KOPT-K1 (cell line): ENCODE results near the gene TRIM72.
"Not testable (repeated sequence)": the region's sequence is repeated elsewhere in the genome, so short reads cannot be mapped to it uniquely, and the experiment has no call there.

Source experiments
- H3K27ac ChIP-seq: fragments of 200-600 bp; sonication (generic); 2 replicates; pipeline ENCODE4 v1.5.1; 2016; ENCODE audit warnings: antibody characterized with exemption, mild to moderate bottlenecking, low read depth, low read length; ENCODE audit not compliant: poor library complexity, severe bottlenecking
- H3K36me3 ChIP-seq: fragments of 200-600 bp; sonication (generic); 2 replicates; pipeline ENCODE4 v1.5.1; 2017; ENCODE audit warnings: antibody characterized with exemption, mild to moderate bottlenecking, low read length, moderate library complexity; ENCODE audit not compliant: insufficient read depth
- H3K9me3 ChIP-seq: fragments of 200-600 bp; sonication (generic); 2 replicates; pipeline ENCODE4 v1.5.1; 2017; ENCODE audit warnings: antibody characterized with exemption, low read length, mild to moderate bottlenecking; ENCODE audit not compliant: insufficient read depth, poor library complexity, severe bottlenecking

TRIM72 gene, protein sequence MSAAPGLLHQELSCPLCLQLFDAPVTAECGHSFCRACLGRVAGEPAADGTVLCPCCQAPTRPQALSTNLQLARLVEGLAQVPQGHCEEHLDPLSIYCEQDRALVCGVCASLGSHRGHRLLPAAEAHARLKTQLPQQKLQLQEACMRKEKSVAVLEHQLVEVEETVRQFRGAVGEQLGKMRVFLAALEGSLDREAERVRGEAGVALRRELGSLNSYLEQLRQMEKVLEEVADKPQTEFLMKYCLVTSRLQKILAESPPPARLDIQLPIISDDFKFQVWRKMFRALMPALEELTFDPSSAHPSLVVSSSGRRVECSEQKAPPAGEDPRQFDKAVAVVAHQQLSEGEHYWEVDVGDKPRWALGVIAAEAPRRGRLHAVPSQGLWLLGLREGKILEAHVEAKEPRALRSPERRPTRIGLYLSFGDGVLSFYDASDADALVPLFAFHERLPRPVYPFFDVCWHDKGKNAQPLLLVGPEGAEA

GRCh38 chr16:31213877-31214707, at the start of gene TRIM72:
Gene TRIM72 (plus strand): TSS chr16:31214119. CDS start chr16:31214739, 620 bp downstream.
- Histone ChIP-seq H3K27ac (no peak within 1 kb of the TSS), H3K36me3 (no peaks in the 10 kb centered on the region), H3K9me3 (no peaks in the 10 kb centered on the region)

DNA sequence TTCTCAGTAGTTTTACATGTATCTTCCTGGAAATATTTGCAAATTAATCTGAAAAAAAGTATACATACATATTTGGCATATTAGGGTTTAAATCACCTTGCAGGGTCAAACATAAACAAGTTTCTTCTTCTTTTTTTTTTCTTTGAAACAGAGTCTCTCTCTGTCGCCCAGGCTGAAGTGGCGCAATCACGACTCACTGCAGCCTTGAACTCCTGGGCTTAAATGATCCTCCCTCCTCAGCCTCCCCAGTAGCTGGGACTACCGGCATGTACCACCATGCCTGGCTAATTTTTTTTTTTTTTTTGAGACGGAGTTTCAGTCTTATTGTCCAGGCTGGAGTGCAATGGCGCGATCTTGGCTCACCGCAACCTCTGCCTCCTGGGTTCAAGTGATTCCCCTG, 46.6 kb upstream of the TRIM72 start:
- Histone ChIP-seq H3K36me3 (no peaks in the 10 kb centered on the region), H3K9me3 (no peaks in the 10 kb centered on the region)

GRCh38 chr16:31168848-31169247, 45.1 kb upstream of the TRIM72 start:
- Histone ChIP-seq H3K9me3 (no peaks in the 10 kb centered on the region), H3K36me3 (no peaks in the 10 kb centered on the region), H3K27ac (no peak overlapping the region)

More for the DNA sequence above, 46.6 kb upstream of the TRIM72 start:
- no peak overlapping the region for H3K27ac ChIP-seq

DNA sequence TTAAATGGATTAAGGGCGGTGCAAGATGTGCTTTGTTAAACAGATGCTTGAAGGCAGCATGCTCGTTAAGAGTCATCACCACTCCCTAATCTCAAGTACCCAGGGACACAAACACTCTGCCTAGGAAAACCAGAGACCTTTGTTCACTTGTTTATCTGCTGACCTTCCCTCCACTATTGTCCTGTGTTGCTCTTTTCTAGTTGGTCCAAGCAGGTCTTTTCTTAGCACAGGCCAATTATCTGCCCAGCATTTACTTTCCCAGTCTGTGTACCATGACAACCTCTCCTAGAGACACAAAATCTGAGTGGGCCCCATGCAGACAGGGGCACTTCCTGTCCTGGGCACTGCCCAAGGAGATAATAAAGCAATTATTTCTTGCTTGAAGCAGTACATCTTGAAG, 43.9 kb upstream of the TRIM72 start:
- not testable (repeated sequence) for H3K9me3 ChIP-seq, H3K27ac ChIP-seq, H3K36me3 ChIP-seq

DNA sequence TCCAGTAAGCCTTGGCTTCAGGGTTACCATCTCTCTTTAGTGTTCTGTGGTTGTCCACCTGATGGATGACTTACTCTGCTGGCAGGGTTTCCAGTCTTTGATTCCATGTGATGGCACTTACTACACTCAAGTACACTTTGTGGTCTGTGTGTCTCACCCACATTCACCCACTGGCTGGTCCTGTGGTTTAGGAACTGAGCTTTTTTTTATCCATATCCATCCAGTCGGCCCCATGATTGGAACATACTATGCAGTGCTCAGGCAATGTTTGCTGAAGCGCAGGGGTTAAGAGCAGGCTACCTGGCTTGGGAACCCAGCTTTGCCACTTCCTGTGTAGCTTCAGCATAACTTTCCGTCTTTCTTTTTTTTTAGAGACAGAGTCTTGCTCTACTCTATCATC, 36.8 kb upstream of the TRIM72 start:
- Histone ChIP-seq H3K27ac (peak overlapping the region; percentile 60), H3K36me3 (peaks cover 15% of the 10 kb centered on the region)

DNA sequence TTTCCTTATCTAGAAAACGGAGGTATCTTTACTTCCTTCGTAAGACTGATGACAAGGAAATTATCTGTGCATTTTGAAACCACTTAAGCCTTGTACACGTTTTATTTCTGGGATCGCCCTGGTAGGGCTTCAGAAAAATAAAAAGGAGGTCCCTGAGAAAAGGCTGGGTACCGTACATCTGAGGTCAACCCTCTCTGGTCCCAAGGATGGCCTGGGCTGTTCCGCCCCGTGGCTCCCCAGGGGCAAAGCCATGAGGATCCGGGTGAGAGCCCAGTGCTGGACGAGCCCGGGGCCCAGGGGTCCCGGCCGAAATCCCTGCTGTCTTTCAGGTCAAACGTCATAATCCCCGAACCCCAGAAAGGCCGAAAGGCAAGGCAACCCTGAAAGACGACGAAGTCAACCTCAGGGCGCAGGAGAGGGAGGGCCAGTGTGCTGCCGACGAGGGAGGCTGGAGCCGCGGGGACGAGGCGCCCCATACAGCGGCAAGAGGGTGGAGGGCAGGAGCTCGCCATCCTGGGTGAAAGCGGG, 34.6 kb upstream of the TRIM72 start:
- Histone ChIP-seq H3K9me3 (no peaks in the 10 kb centered on the region), H3K27ac (peak overlapping the region; percentile 97)

More for the DNA sequence above, 36.8 kb upstream of the TRIM72 start:
- no peaks in the 10 kb centered on the region for H3K9me3 ChIP-seq

DNA sequence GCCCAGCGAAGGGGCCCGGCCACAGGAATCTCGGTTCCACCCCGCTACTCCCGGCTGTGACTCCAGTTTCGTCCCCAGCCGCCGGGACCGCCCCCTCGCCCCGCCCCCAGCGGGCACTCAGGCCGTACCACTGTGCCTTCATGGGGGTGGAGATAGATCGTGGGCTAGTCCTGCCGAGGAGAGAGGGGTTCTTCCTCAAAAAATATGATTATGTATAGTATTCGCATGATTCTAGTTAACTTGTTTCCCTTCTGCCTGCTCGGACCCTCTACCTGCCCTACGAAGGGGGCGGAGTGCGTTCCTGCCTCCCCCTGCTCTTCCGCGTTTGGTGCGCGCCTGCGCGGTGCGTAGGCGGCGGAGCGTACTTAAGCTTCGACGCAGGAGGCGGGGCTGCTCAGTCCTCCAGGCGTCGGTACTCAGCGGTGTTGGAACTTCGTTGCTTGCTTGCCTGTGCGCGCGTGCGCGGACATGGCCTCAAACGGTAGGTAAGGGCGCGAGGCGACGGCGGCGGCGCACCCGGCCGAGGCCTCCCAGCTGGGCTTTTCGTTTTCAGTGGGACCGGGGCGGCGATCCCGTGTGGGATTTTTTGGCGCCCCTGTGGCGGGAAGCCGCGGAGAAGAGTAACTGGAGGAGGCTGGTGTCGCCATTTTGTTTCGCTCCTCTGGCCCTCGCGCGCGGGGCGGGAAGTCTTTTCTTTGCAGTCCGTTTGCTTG, 34.0 kb upstream of the TRIM72 start, which contains the start of gene FUS:
FUS (plus strand) TSS at position 393 of the 713 bp plus-strand sequence; CDS start at position 469, 76 bp downstream.
- peaks cover 42% of the 10 kb centered on the region for H3K36me3 ChIP-seq
- no peaks in the 10 kb centered on the region for H3K9me3 ChIP-seq
- H3K27ac ChIP-seq: peak within 1 kb of the TSS; percentile 97

More for the DNA sequence above, 34.6 kb upstream of the TRIM72 start:
- H3K36me3 ChIP-seq: peaks cover 36% of the 10 kb centered on the region

- Histone ChIP-seq H3K36me3 (peaks cover 56% of the 10 kb centered on the region), H3K27ac (peak overlapping the region; percentile 97), H3K9me3 (no peaks in the 10 kb centered on the region)
These were observed 32.7 kb upstream of the TRIM72 start for GRCh38 chr16:31181102-31181830.

- Histone ChIP-seq H3K9me3 (no peaks in the 10 kb centered on the region), H3K27ac (peak overlapping the region; percentile 97), H3K36me3 (peaks cover 67% of the 10 kb centered on the region)
These were observed 31.5 kb upstream of the TRIM72 start for GRCh38 chr16:31182391-31182790.

GRCh38 chr16:31183432-31184428, 30.2 kb upstream of the TRIM72 start:
- Histone ChIP-seq H3K9me3 (no peaks in the 10 kb centered on the region), H3K27ac (no peak overlapping the region), H3K36me3 (peaks cover 81% of the 10 kb centered on the region)

- H3K9me3 ChIP-seq: no peaks in the 10 kb centered on the region
- no peak overlapping the region for H3K27ac ChIP-seq
- H3K36me3 ChIP-seq: peaks cover 92% of the 10 kb centered on the region
These were observed 29.0 kb upstream of the TRIM72 start for GRCh38 chr16:31184888-31185287.

GRCh38 chr16:31185339-31185738, 28.6 kb upstream of the TRIM72 start:
- peaks cover 97% of the 10 kb centered on the region for H3K36me3 ChIP-seq
- H3K27ac ChIP-seq: no peak overlapping the region
- H3K9me3 ChIP-seq: no peaks in the 10 kb centered on the region

- Histone ChIP-seq H3K36me3 (peaks cover 100% of the 10 kb centered on the region), H3K27ac (no peak overlapping the region), H3K9me3 (no peaks in the 10 kb centered on the region)
These were observed 27.7 kb upstream of the TRIM72 start for GRCh38 chr16:31186176-31186575.
